GM21423 (cell line): Measurements from ENCODE around the gene C1orf116.

Source experiments
- ATAC-seq: cut with Tn5 transposase; IDR thresholded peaks from one replicate; pipeline ENCODE4 v1.9.1; 2021; ENCODE audit warnings: mild to moderate bottlenecking, moderate library complexity; ENCODE audit not compliant: unreplicated experiment

The C1orf116 gene

DNA sequence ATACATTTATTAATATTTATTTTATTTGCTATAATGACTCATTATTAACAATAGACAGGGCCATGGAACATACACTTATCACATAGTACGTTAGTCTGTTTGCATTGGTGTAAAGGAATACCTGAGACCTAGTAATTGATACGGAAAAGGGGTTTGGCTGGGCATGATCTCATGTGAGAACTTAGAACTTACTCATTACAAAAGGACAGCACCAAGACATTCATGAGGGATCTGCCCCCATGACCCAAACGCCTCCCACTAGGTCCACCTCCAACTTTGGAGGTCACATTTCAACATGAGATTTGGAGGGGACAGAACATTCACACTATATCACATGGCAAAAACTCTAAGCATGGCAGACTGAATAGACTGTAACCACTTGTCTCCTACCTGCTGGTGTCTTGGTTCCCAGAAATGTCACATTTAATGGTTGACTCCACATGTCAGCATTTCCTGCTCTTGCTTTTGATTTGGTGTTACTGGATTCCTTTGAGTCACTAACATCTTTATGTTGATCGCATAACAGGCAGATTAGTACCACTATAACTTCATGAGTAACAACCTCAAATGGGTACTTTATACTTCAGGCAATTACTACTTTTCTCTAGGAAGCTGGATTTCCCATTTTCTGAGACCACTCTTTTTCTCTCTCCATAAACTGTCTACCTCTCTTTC, 3.5 kb upstream of the C1orf116 start:
- no peak for ATAC-seq

DNA sequence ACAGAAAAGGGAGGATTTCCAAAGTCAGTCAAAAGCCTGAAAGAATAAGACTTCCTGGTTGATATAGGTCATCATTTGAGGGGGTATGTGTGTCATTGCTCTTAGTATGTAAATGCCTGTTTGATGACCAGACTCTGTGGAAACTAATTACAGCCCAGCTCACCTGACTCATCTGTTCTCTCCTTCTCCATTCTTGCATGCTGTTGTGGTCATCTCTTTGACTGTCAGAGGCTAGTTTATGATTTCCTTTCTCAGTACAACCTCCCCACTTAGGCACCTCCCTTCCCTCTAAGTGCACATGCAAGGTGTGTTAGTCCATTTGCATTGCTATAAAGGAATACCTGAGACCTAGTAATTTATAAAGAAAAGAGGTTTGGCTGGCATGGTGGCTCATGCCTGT, 2.4 kb upstream of the C1orf116 start:
- no peak for ATAC-seq

DNA sequence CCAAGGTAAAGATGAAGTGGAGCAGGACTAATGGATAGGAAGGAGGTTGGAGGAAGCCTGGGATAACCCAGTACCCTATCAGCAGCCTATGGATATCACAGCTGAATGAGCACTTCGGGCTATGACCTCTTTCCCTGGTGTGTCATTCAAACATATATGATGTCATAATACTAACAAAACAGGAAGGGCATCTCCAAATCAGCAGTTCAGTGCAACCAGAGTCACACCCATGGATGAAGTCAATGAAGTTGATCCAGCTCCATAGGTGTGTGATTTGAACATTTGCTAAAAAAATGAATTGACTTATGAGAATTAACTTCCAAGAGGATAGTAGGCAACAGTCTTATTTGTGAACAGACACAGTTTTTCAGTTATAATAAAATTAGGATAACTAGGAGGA, 1.7 kb upstream of the C1orf116 start:
- no peak for ATAC-seq

DNA sequence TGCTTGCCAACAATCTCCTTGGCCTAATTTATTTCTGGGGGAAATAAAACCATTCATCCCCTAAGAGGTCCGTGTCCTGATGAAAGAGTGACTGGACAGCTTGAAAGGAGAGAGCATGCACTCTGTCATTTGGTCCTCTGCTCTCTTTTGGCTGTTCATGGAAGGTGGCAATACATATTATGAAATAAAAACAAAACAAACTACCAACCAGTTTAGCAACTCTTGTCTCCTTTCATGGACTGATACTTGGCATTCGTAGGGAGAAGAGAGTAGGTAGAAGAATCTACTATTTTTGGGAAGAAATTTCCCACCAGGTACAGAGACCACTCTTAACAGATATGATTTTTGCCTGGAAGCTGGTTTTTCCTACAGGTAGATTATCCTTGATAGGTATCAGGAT, 746 bp upstream of the C1orf116 start:
- ATAC-seq, result no peak

DNA sequence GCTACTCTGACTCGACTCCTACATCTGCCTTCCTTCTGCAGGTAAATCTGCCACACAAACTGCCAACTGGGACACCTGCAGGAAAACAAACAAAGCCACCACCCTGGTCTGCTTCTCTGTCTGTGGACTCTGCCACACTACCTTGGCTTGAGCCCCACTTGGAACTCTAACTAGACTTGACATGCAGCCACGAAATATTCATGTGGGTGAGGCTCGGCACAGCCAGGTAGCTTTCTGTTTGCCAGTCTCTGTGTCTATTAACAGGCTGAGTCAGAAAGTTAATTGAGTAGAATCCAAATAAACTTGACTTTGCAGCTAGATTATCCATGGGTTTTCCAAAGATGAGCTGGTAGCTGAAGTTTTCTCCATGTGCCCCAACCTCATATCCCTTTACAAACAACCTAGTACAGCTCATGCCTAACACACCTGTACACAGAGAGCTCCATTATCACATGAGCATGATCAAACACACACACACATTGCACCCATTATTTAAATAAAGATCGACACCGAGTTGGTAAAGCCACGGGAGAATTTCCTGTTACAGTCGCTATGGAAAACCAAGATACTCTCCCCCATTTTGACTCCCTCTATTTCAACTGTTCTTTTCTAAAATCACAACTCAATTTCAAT, 808 bp downstream of the C1orf116 start:
- no peak for ATAC-seq

DNA sequence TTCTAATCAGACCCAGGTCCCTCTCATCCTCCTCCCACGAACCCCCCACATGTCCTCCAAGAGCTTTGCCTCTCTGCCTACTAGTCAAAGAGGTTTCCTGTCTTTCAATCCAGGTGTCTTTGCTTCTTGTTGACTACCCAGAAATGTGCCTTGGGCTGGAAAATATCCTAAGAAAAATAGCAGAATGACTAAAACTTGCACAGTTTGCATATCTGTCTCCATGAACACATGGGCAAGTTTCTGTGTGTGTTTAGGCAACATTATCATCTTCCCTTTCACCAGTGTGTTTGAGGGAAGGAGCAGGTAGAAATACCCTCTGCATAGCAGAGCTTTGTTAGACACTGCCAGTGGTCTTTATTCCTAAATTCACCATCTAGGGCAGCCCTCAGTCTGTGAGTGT, 1.5 kb downstream of the C1orf116 start:
- no peak for ATAC-seq

DNA sequence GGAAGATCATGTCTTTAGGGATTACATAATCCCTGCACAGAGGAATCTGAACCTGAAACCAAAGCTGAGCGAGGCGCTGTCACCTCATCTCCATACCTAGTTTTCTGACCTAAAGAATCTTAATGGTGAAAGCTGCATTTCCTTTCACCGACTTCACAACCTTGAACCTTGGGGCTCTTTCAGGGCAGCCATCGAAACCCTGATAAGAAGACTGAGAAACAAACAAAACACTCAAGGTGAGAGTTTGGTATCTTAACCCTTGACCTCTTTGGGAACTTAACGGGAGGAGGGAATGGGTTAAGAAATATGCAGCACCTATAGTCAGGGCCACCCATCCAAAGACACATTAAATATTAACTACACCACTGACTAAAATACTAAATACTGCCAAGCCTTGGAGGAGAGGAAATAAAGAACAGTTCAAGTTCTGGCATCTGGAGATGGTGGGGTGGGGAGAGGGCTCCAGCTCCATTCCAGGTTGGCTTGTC, 2.0 kb downstream of the C1orf116 start:
- no peak for ATAC-seq

DNA sequence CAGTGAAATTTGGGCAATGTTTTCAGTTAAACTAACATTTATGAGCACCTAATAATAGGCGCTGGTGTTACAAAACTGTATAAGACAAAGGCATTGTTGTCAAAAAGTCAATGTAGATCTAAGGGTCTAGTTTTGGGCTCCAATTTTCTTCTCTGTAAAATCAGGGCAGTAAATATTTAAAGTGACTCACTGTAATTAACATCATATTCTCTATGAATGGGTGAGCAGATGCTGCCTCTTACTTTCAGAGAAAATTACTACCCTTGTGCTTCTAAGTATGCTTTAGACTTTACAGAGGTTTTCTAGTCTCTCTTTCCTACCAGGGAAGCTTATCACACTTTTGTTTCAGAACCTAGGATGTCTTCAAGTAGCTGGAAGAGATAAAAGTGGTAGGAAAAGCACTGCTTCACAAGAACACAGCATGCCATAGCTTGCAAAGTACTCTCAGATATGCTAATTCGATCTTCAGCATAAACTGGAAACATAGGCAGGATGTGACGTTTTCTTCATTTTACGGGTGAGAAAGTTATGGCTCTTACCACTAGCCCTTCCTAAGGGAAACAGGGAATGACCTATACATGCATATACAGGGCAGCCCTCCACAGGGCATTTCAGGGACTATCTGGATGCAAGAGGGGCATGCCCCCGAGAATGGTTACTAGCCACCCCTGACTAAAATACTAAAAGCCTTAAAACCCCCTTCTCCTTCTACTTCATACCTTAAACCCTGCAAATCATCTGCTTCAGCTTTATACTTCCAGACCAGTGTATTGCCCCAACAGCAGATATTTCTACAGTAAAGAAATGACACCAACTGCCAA, 2.6 kb downstream of the C1orf116 start:
- ATAC-seq, result no peak

DNA sequence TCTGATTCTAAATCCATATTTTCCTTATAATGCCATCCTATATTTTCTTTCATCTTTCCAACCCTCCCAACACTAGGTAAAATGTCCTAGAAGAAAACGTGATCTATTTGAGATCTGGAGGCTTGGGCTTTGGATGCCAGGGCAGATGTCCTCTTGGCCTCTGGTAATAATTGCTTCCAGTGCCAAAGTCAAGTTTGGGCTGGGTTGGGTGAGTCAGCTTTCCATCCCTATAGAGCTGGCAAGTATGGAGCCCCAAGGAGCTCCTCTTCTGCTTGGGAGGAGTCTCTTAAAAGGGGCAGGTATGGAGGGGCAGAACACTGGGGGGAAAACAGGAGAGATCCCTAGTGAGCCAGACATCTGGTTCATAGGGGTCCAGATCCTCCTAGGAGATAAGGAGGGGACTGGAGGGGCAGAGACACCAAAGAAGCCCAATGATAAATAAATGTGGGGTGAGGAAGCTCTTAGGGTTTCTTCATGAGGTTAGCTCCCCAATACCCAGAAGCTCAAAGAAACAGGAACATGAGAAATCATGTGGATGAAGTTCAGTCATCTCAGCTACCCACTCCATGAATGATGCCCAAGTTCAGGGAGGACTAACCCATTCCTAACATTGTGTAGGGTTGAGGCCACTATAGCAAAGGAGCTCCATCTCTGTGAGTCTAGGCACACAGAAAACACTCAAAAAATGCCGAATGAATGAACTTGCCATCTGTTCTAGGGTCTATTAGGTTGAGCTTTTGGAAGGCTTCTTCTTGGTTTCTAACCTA, 3.5 kb downstream of the C1orf116 start:
- ATAC-seq, result no peak

DNA sequence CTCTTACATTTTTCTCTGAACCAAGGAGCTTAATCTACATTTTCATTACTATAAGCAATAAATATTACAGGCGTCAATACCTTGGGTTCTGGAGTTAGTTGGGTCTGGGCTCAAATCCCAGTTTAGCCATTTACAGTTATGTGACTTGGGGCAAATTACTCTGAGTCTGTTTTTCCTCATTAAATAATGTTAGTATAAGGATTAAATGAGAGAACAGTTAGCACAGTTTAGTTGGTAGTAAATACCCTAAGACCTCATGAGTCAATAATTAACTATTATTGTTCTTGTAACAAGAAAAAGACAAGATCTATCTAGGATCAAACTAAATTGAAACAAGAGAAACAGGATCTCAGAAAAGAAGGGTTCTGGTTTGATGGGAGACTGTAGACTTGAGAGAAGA, 4.6 kb downstream of the C1orf116 start:
- ATAC-seq, result no peak

DNA sequence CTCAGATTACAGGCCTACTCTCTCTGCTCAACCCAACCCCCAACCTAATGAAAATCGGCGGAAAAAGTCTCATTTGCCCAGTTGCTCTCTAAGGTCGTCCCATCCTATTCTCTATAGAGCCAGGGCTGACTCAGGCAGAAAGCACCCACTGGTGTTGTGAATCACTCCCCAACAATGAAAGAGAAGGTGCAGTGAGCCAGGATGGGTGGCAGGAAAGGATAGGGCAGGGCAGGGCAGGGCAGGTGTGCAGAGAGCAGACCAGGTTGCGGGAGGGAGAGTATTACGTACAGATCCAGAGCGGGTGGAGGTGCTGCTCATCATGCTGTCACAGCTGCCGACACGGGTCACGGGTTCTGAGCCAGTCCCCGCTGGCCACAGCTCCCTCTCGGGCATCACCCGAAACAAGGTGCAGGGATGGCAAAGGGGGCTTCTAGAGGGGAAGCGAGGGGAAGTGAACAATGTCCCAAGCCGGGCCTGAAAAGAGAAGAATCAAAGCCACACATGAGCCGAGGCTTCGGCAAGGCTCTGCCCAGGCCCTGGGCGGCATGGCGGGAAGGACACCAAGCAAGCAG, 5.3 kb downstream of the C1orf116 start:
- ATAC-seq, result no peak

DNA sequence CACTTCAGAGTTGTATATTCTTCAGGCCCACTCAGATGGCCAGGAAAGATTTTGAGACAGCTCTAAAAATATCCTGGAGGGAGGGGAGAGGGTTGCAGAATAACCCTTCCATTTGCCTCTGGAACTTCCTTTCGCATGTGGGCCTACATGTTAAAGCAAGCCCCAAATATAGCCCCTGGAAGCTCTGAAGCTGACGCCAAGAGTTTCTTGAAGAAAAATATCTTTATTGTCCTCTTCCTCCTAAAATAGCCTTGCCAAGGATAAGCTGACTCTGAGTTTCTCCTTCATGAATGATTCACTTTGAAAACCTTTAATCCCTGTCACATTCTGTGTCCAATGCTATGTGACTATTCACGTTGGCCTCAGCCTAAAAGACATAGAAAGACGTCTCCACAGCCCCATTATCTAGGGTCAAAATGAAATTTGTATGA, 6.4 kb downstream of the C1orf116 start:
- ATAC-seq, result no peak

DNA sequence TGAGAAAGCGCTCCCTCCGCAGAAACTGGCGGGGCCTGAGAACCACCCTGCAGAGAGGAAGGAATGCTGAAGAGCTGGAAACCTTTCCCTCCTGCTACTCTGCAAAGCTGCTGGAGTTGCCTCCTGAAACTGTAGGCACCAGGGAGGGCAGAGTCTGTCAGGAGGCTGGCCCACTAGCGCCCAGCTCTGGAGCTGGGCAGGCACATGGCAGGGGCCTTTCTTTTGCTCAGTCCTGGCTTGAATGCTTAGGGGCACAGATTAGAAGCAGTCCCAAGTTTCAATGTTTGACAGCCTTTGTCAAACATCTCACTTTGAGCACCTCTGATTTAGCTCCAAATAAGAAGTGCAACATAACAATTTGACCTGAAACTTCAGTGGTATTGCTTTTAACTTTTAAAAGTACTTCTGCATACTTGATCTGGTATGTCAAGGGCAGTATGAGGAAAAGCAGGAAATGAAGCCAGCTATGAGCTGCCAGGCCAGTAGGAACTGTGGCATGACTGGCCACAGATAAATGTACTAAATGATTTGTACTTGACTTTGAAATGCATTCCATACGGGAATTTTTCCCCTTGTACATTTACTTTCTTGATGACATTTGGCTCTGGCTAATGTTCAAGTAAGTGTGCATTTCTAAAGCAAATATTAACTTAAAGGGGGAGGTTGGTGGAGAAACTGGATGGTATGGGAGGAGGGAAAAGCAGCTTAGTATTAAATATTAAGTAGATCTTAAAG, 7.2 kb downstream of the C1orf116 start:
- ATAC-seq, result no peak

DNA sequence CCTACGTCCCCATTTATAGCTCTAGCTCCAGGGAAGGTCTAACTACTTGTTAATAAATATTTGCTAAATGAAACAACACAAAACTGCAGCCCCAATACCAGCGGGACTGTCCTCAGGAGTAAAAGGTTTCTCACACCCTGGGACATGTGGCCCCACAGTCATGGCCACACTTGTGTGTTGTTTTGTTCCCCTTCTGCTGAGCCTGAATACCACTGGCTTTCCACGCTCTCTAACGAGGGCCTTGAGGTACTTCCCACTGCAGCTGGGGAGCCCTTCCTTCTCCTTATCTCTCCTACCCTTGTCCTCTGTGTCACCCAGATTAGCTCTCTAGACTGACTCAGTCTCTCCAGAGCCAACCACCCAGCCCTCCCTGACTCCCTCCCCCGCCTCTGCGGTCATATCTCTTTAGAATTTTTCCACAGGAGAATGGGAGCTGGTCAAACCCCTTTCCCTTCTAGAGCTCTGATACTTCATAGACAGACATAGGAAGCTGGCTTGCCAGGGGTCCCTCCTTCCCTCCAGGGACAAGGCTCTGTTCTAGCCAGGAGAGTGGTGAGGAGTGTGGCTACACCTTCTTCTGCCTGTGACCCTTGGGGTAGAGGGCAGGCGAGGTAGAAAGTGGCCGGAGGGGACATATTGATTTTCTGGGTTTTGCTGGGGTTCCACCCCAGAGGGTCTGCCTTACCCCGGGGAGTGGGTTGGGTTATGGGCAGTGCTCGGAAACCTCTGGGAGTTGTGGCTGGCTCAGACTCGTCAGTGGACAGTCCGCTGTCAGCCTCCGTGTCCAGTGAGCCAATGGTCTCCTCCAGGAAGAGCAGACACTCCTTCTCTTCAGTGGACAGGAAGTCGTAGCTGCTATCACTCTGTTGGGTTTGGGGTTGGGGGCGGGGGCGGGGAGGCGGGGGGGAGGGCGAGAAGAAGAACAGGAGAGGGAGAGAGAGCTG, 8.1 kb downstream of the C1orf116 start:
- no peak for ATAC-seq

DNA sequence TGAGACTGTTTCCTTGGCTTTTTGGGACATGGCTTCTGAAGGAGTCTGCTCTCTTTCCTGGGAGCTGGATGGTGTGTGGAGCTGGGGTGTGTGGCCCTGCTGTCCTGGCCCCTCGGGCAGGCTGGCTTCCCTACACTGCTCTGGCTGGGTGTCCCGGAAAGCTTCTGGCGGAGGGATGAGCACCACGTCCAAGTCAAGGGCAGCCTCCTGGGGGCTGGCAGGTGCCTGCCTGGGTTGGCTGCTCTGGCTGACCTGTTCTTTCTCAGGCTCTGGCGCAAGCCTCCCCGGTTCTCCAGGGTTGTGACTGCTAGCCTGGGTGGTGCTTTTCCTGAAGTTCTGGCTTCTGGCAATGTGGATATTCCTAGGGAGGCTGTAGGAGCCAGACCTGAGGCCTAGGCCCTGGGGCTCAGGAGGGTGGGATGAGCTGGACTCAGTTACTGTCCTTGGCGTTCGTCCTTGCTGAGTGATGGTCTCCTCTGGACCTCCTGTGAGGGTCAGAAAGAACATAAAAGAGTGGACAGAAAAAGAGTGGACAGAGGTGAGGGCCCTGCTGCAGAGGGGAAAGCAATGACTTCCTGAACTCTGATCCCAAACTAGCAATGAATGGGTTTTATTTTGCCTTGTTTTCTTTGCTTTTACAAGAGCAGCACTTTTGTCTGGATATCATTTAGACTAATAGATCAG, 9.4 kb downstream of the C1orf116 start:
- ATAC-seq, result no peak

DNA sequence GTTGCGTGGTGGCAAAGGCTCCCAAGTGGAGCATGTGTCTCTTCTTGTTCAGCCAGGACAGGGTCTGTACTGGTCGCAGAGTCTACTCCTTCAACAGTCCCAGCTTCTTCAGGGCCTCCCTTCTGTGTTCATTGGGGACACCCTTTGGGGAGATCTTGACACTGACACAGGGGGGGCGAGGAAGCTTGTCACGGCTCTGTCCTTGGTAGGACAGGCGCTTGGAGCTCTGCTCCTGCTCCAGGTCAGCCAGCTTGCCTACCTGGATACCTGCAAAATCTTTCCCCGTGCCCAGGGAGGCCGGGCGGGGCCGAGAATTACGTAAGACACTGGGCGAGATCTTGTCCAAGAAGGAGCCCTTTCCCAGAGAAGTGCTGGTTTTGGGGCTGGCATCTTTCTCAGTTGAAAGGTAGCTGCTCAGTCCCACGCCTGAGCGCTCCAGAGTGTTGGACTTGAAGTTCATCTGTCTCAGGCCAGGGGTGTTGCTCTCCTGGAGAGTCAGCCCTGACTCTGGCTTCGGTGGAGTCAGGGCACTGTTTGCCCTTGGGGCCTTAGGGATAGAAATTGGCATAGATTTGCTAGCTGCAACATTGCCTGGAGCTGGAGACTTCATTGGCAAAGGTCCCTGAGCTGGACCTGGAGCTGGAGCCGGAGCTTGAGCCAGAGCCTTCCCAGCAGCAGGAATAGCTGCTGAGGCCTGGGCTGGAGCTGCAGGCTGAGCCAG, 10.5 kb downstream of the C1orf116 start:
- no peak for ATAC-seq

DNA sequence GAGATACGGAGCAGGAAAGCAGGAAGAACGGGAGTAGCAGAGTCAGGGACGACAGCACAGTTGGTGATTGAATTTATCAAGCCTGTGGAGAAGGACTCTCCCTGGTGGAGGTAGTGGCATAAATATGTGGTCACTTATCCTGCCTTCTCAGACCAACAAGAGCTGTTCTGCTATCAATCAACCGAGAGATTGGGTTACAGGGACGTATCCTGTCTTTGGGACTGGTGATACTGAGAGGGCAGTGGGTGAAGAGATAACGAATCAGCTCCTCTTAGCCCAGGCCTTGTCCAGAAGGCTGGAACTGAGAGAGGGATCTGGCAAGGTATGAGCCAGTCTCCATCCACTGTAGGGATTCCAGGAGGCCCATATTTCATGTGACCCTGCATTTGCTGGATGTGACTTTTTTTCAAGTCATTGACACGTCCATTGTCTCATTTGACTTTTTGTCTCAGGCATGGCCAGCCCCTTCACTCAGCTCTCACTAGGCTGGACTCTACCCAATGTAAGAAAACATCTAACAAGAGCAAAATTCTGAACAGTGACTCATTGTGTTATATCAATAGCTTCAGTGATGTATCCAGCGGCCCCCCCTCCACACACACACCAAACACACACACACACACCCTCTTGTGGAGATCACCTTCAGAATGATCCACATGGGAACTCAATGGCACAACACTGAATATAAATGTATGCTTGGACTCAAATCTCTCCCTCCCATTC, 11.3 kb downstream of the C1orf116 start:
- no peak for ATAC-seq
